Lower leg skin (tissue), 4 donors: ENCODE measurements around the gene APLF. TPM values are rescaled to one million over a fixed set of nuclear protein-coding genes. Genes with fewer than 3 reads are reported as not detected.

ENCODE experiments used
- DNase-seq, 2 donors: peaks; one replicate each; pipeline ENCODE4 v3.0.0-alpha.2; 2019; ENCODE audit warnings: low spot score in 2 of 2
- H3K4me3 ChIP-seq: fragments of 200-600 bp; sonication (generic); 2 replicates; pipeline ENCODE4 v1.5.1; 2017; ENCODE audit warnings: mild to moderate bottlenecking, low read depth; ENCODE audit not compliant: poor library complexity, severe bottlenecking
- CTCF ChIP-seq, 3 donors: fragments of 450-650 bp; IDR thresholded peaks; one replicate each; pipeline ENCODE4 v1.5.1; 2016; ENCODE audit warnings: antibody characterized with exemption in 3 of 3, mild to moderate bottlenecking in 3 of 3, moderate library complexity in 2 of 3
- POLR2A ChIP-seq, 2 donors: fragments of 450-650 bp; IDR thresholded peaks; one replicate each; pipeline ENCODE4 v1.6.1; 2016 to 2017; ENCODE audit warnings: antibody characterized with exemption in 2 of 2, mild to moderate bottlenecking in 1 of 2, moderate library complexity in 1 of 2
- WGBS, 2 donors: methylation state at CpG; one replicate each; pipeline ENCODE4 v1.1.5; 2018; 5-methylcytosine and 5-hydroxymethylcytosine counted together
- intact Hi-C: fragments of 100-400 bp; cut with DNase I; formaldehyde crosslinking; loops from one replicate; pipeline ENCODE4 v1.15.0; 2023; ENCODE audit warnings: low total_unique reads
- total RNA-seq, 4 donors: library from RNA; depleted of rRNA; stranded (reverse); fragments of >200 nt; gene quantifications; one replicate each; pipeline ENCODE4 v1.1.0, GENCODE V29; 2016

APLF gene
- total RNA-seq, 4 donors from 2014 or later: 7.5 to 12.9 (median 9.5) TPM

- intact Hi-C loops: no loop called here
- no peak for DNase-seq
- WGBS, 2 donors: 91 to 99% methylated on average over 3 of the region's 3 CpGs
- H3K4me3 ChIP-seq: no peak overlapping the region
- no peak for TF ChIP-seq CTCF (IDR thresholded peaks at IDR 0.05)
- no peak for TF ChIP-seq POLR2A (IDR thresholded peaks at IDR 0.05)
Measured at GRCh38 chr2:68627615-68628014, 160.2 kb downstream of the APLF start.

Other genes starting within 250 kb of the APLF start
- gene PPP3R1, start 215.1 kb upstream of the APLF start, total RNA-seq: 10 to 100 TPM; 31.0 to 42.4 (median 34.7) TPM
- 10 to 100 TPM in 1 of 4 donors, 1 to 10 TPM in 3; 5.7 to 12.8 (median 7.8) TPM for gene CNRIP1, start 147.6 kb upstream of the APLF start, total RNA-seq
- 1 to 10 TPM; 1.3 to 3.0 (median 2.2) TPM for gene PLEK, start 102.3 kb upstream of the APLF start, total RNA-seq
- 1 to 10 TPM in 3 of 4 donors, under 1 TPM in 1; 0.98 to 2.2 (median 1.7) TPM for gene FBXO48, start 291 bp upstream of the APLF start, total RNA-seq
- under 1 TPM in 2 of 4 donors, not detected in 2; 0.19 to 0.23 TPM for gene PROKR1, start 176.0 kb downstream of the APLF start, total RNA-seq